Measurements from ENCODE around the gene TECTA. TPM values are rescaled to one million over a fixed set of nuclear protein-coding genes. Genes with fewer than 3 reads are reported as not detected.

The TECTA gene
- total and polyA plus RNA-seq, 2 donors, result 0.62 to 0.85 TPM

DNA sequence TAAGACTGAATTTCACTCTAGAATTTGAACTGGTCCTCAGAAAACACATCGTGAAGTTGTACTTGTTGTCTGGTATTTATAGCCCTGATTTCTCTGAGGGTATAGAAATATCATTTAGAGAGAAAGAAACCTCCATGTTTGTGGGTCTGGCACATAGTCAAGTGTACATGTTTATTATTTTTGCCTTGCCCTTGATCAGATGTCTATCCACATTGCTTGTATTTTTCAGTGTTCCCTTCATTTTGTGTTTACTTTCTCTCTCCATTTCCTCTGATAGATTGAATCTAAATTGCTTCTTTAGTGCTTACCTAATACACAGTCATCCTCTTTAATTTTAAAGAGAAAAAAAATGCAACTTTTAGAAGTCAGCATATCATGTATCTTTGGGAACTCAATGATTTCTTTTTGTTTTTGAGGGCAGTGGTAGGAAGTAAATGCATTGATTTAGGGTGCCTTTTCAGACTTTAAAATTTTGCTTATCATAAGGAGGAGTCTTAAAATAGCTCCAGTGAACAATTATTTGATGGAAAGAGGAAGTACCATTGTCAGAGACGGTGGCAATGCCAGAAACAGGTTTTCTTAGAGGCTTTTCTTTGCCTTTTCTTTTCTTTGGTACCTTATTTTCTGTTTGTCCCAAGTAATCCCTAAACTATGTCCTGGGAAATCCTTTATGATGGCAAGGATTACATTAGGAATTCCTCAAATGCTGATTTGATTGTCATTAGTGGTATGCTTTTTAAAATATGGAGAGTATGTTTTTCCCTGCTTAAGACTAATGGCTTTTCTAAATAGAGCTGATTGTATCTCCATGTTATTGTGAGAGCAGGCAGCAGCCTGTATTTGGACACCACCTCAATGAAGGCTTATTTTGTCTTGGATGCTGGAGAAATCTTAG lies 29.8 kb upstream of the TECTA start:
- Histone ChIP-seq H3K4me3 (ENCODE audit: low read depth, low read length) (no peak overlapping the region), H3K27ac (ENCODE audit: low read depth) (no peak overlapping the region)
- WGBS, result 69% methylated on average over 2 of the region's 2 CpGs

DNA sequence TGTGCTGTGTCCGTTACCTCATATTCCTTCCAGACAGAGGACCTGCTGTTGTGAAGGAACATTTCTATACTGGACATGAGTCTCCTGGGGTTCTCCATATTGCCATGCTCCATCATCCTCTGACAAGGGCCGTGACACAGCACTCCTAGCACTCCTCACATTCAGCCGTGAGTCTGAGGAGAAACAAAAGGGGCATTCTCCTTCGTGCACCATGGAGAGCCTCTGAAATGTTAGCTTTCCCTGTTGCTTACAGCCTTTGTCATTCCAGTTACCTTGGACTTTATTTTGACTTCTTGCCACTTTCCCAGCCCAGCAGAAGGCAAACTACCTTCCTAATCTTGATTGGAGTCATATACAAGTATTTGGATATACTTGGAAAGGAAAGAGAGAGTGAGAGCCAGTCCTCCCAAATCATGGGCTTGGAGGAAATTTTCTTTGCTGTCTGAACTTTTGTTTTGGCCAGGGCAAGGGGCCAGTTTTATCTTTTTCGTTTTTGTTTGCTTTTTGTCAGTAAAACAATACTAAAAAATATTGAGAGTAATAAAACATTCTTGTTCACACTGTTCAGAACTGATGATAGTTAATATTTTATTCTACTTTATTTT lies 29.1 kb upstream of the TECTA start:
- H3K4me1 ChIP-seq (ENCODE audit: insufficient read depth), result no peaks in the 10 kb centered on the region
- DNase-seq (ENCODE audit: extremely low spot score), result no peak
- WGBS, result 62% methylated on average over 5 of the region's 5 CpGs
- no peak overlapping the region for H3K4me3 ChIP-seq (ENCODE audit: low read depth, low read length)
- H3K27ac ChIP-seq (ENCODE audit: low read depth), result no peak overlapping the region
- H3K36me3 ChIP-seq (ENCODE audit: insufficient read depth), result no peaks in the 10 kb centered on the region

More for the DNA sequence above, 29.8 kb upstream of the TECTA start:
- DNase-seq (ENCODE audit: extremely low spot score), result no peak
- Histone ChIP-seq H3K4me1 (ENCODE audit: insufficient read depth) (no peaks in the 10 kb centered on the region), H3K36me3 (ENCODE audit: insufficient read depth) (no peaks in the 10 kb centered on the region)

DNA sequence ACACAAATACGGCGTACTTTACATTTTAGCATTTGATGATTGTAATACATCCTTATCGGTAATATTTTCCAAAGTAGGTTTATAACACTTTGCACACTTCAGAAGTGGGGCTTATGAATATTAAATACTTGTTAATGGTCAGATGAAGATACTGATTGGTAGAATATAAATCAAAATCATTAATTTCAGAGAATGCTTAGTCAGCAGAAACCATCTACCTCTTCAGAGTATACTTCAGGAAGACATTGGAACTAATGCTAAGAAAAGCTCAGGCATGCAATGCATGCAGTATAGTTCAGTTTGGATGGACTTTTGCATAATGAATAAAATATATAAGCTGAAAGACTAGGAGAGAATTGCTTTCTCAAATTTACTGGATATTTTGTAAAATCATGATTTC lies 19.7 kb upstream of the TECTA start:
- no peaks in the 10 kb centered on the region for H3K4me1 ChIP-seq (ENCODE audit: insufficient read depth)
- WGBS, result 97% methylated on average over 3 of the region's 3 CpGs

DNA sequence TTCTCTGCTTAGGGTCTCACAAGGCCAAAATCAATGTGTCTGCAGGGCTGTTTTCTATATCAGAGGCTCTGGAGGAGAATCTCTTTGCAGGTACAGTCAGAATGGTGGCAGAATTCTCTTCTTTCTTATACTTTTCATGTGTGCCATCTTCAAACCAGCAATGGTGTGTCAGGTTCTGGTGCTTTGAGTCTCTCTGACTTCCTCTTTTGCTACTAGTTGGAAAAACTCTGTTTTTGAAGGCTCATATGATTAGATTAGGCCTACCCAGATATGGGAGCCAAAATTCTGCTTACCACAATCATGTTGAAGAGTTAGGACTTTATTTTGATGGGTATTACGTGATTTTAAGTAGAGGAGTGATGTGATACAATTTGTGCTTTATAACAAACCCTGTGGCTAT lies 18.8 kb upstream of the TECTA start:
- no peak for DNase-seq (ENCODE audit: extremely low spot score)
- WGBS, result 85% methylated on average over 1 of the region's 1 CpG
- no peaks in the 10 kb centered on the region for H3K4me1 ChIP-seq (ENCODE audit: insufficient read depth)
- H3K36me3 ChIP-seq (ENCODE audit: insufficient read depth), result peaks cover 4% of the 10 kb centered on the region
- no peak overlapping the region for H3K27ac ChIP-seq (ENCODE audit: low read depth)
- no peak overlapping the region for H3K4me3 ChIP-seq (ENCODE audit: low read depth, low read length)

More for the DNA sequence above, 19.7 kb upstream of the TECTA start:
- no peak overlapping the region for H3K27ac ChIP-seq (ENCODE audit: low read depth)
- no peaks in the 10 kb centered on the region for H3K36me3 ChIP-seq (ENCODE audit: insufficient read depth)
- H3K4me3 ChIP-seq (ENCODE audit: low read depth, low read length), result no peak overlapping the region
- DNase-seq (ENCODE audit: extremely low spot score), result no peak

- no peak for DNase-seq (ENCODE audit: extremely low spot score)
- Histone ChIP-seq H3K4me3 (ENCODE audit: low read depth, low read length) (no peak overlapping the region), H3K27ac (ENCODE audit: low read depth) (no peak overlapping the region), H3K4me1 (ENCODE audit: insufficient read depth) (no peaks in the 10 kb centered on the region), H3K36me3 (ENCODE audit: insufficient read depth) (peaks cover 4% of the 10 kb centered on the region)
- WGBS, result 91% methylated on average over 1 of the region's 1 CpG
These were observed 18.4 kb upstream of the TECTA start for GRCh38 chr11:121082670-121083069.

- Histone ChIP-seq H3K27ac (ENCODE audit: low read depth) (no peak overlapping the region), H3K4me3 (ENCODE audit: low read depth, low read length) (no peak overlapping the region), H3K36me3 (ENCODE audit: insufficient read depth) (peaks cover 4% of the 10 kb centered on the region), H3K4me1 (ENCODE audit: insufficient read depth) (no peaks in the 10 kb centered on the region)
- WGBS, result 75% methylated on average over 4 of the region's 4 CpGs
- no peak for DNase-seq (ENCODE audit: extremely low spot score)
These were observed 14.2 kb upstream of the TECTA start for GRCh38 chr11:121086866-121087265.

DNA sequence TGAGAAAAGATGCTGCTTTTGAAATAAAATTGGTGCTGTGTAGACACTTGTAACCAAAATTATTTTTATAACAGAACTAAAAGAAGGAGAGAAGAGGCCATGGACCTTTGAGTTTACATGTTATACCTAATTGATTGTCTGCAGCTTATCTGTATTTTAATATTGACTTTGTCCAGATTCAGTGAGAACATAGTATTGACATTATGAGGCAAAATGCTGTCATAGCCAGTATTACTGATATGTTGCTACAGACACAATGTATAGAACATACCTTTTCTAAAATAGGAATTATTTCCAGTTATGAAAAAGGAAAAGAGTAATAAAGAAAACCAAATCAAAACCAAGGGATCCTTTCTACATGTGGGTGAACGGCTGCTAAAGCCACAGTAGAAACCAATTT lies 11.5 kb upstream of the TECTA start:
- Histone ChIP-seq H3K4me1 (ENCODE audit: insufficient read depth) (no peaks in the 10 kb centered on the region), H3K36me3 (ENCODE audit: insufficient read depth) (peaks cover 4% of the 10 kb centered on the region), H3K4me3 (ENCODE audit: low read depth, low read length) (no peak overlapping the region), H3K27ac (ENCODE audit: low read depth) (no peak overlapping the region)
- no peak for DNase-seq (ENCODE audit: extremely low spot score)
- WGBS, result 94% methylated on average over 1 of the region's 1 CpG

GRCh38 chr11:121090145-121090721 lies 10.8 kb upstream of the TECTA start:
- H3K36me3 ChIP-seq (ENCODE audit: insufficient read depth), result peaks cover 4% of the 10 kb centered on the region
- H3K4me3 ChIP-seq (ENCODE audit: low read depth, low read length), result no peak overlapping the region
- 92% methylated on average over 5 of the region's 5 CpGs for WGBS
- H3K4me1 ChIP-seq (ENCODE audit: insufficient read depth), result no peaks in the 10 kb centered on the region
- DNase-seq (ENCODE audit: extremely low spot score), result no peak
- H3K27ac ChIP-seq (ENCODE audit: low read depth), result no peak overlapping the region

DNA sequence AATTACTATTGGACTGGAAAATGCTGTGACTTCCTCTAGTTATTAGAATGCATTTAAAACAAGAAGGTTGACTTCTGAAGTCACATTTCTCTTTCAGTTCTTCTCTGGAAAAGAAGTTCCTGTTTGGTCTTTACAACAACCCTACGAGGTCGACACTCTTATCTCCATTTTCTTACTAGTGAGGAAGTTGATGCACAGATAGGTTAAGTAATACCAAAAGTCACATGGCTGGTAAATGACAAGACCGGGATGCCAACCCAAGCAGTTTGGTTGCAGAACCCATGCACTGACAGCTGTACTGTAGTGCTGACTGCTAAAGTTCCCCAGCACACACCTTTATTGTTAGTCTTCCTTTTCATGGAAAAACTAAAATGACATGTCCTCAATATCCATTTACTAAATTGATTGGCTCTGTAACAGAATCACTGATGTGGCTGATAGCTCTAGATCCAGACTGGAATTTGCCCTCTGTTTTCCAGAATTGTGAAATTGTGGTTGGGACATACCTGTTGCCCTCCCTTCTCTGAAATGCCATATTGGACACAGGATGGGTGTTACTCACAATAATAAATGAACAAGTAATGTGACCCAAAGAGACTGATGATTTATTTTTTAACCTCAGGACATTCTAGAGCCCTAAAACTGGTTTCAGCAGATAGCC lies 9.4 kb upstream of the TECTA start:
- Histone ChIP-seq H3K27ac (ENCODE audit: low read depth) (no peak overlapping the region), H3K36me3 (ENCODE audit: insufficient read depth) (peaks cover 3% of the 10 kb centered on the region), H3K4me1 (ENCODE audit: insufficient read depth) (no peaks in the 10 kb centered on the region), H3K4me3 (ENCODE audit: low read depth, low read length) (no peak overlapping the region)
- DNase-seq (ENCODE audit: extremely low spot score), result no peak
- WGBS, result 80% methylated on average over 3 of the region's 3 CpGs

GRCh38 chr11:121095561-121095960 lies 5.5 kb upstream of the TECTA start:
- no peak overlapping the region for H3K27ac ChIP-seq (ENCODE audit: low read depth)
- DNase-seq (ENCODE audit: extremely low spot score), result no peak
- WGBS, result 89% methylated on average over 1 of the region's 1 CpG
- H3K4me3 ChIP-seq (ENCODE audit: low read depth, low read length), result no peak overlapping the region
- H3K36me3 ChIP-seq (ENCODE audit: insufficient read depth), result no peaks in the 10 kb centered on the region
- H3K4me1 ChIP-seq (ENCODE audit: insufficient read depth), result no peaks in the 10 kb centered on the region

DNA sequence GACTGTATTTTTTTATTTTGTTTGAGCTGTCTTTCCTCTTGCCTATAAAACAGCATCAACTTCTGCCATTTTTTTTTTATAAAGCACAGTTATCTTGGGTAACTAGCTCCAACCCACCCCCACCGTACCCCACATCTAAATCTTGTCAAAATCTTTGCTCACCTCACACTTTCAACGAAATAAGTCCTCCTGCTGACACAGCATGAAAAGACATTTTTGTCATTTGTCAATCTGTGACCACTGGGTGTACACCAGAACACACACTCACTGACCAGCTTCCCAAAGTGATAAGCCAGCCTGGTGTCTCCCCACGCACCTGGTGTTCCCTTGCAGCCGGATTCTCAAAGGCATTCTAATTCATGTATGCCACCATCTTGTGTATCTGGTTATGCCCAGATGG lies 1.7 kb upstream of the TECTA start:
- H3K27ac ChIP-seq (ENCODE audit: low read depth), result no peak overlapping the region
- H3K4me1 ChIP-seq (ENCODE audit: insufficient read depth), result no peaks in the 10 kb centered on the region
- DNase-seq (ENCODE audit: extremely low spot score), result no peak
- no peak overlapping the region for H3K4me3 ChIP-seq (ENCODE audit: low read depth, low read length)
- WGBS, result 93% methylated on average over 4 of the region's 4 CpGs
- no peaks in the 10 kb centered on the region for H3K36me3 ChIP-seq (ENCODE audit: insufficient read depth)

- 62% methylated on average over 4 of the region's 4 CpGs for WGBS
- no peak overlapping the region for H3K27ac ChIP-seq (ENCODE audit: low read depth)
- no peak overlapping the region for H3K4me3 ChIP-seq (ENCODE audit: low read depth, low read length)
- H3K36me3 ChIP-seq (ENCODE audit: insufficient read depth), result no peaks in the 10 kb centered on the region
- DNase-seq (ENCODE audit: extremely low spot score), result no peak
- no peaks in the 10 kb centered on the region for H3K4me1 ChIP-seq (ENCODE audit: insufficient read depth)
These were observed 1.2 kb upstream of the TECTA start for GRCh38 chr11:121099885-121100284.

- Histone ChIP-seq H3K36me3 (ENCODE audit: insufficient read depth) (no peaks in the 10 kb centered on the region), H3K4me1 (ENCODE audit: insufficient read depth) (no peaks in the 10 kb centered on the region), H3K27ac (ENCODE audit: low read depth) (no peak overlapping the region), H3K4me3 (ENCODE audit: low read depth, low read length) (no peak overlapping the region)
- WGBS, result 69% methylated on average over 9 of the region's 9 CpGs
- no peak for DNase-seq (ENCODE audit: extremely low spot score)
These were observed 3.3 kb downstream of the TECTA start for GRCh38 chr11:121104312-121104762.

Data from urinary bladder (tissue), 4 donors.